Neural crest cell (in vitro differentiated cells): Measurements from ENCODE around the gene MYRF. TPM values are rescaled to one million over a fixed set of nuclear protein-coding genes. Genes with fewer than 3 reads are reported as not detected.
A peak's percentile ranks its signal among the peaks of the same experiment; 100 is the strongest.

Source experiments
- DNase-seq: peaks from one replicate; pipeline ENCODE4 v3.0.0; 2021; ENCODE audit warnings: low read depth, mixed read lengths, low spot score
- H3K27ac Mint-ChIP-seq: one replicate; pipeline ENCODE4 v1.8.0; 2021; ENCODE audit warnings: mild to moderate bottlenecking, mixed read lengths; ENCODE audit not compliant: unreplicated experiment
- H3K27me3 Mint-ChIP-seq: 2 replicates; pipeline ENCODE4 v1.8.0; 2021; ENCODE audit warnings: low read depth, mild to moderate bottlenecking, mixed read lengths
- H3K36me3 Mint-ChIP-seq: 2 replicates; pipeline ENCODE4 v1.8.0; 2021; ENCODE audit warnings: low read depth, mild to moderate bottlenecking, mixed read lengths
- H3K4me1 Mint-ChIP-seq: 2 replicates; pipeline ENCODE4 v1.8.0; 2021; ENCODE audit warnings: mixed read lengths
- H3K4me3 Mint-ChIP-seq: one replicate; pipeline ENCODE4 v1.8.0; 2021; ENCODE audit warnings: mild to moderate bottlenecking, mixed read lengths
- H3K9me3 Mint-ChIP-seq: 2 replicates; pipeline ENCODE4 v1.8.0; 2021; ENCODE audit warnings: mixed read lengths
- total RNA-seq: library from RNA; stranded (reverse); gene quantifications from 2 replicates; pipeline ENCODE4 v1.2.1, GENCODE V29; 2021
- TF ChIP-seq, protein P1 (sequence below): fragments of 200-600 bp; sonication (generic); conservative IDR thresholded peaks from 2 replicates; pipeline ENCODE4 v1.5.0; 2021; ENCODE audit warnings: antibody characterized with exemption, mild to moderate bottlenecking

The MYRF gene
- total RNA-seq, 1 donor from 2014 or later: 3.5 TPM

DNA sequence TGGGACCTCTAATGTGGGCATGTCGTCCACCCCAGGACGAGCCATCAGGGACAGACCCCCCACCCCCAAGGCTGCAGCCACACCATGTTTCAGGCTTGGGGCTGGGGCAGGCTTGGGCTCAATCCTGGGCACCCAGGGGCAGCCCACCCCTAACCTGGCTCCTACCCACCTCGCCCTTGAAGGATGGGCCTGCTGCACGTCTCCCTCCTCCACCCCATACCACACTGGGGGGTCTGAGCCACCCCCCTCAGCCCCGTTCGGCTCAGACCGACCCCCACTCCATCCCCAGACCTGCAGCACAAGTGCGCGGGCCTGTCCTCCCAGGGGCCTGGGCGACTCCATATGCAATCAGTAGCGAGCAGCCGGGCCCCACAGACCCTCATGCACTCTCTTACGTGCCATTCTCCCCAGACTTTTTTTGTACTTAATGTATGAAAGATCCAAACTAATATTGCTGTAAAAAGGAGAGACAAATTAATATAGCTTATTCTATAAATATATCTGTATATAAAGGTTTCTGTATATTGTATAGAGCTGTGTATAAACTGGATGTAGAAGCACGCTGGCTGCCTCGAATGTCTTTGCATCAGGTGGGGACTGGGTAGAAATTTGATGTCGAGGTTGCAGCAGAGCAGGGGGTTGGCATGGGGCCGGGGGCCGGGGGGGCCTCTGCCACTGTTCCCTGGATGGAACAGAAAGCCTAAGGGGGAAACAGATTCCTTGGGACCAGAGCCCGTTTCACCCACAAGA, 5.8 kb upstream of the MYRF start:
- H3K4me1 Mint-ChIP-seq: peaks cover 27% of the 10 kb centered on the region
- H3K9me3 Mint-ChIP-seq: no peaks in the 10 kb centered on the region
- H3K4me3 Mint-ChIP-seq: peak overlapping the region; percentile 66
- TF ChIP-seq, protein P1, sequence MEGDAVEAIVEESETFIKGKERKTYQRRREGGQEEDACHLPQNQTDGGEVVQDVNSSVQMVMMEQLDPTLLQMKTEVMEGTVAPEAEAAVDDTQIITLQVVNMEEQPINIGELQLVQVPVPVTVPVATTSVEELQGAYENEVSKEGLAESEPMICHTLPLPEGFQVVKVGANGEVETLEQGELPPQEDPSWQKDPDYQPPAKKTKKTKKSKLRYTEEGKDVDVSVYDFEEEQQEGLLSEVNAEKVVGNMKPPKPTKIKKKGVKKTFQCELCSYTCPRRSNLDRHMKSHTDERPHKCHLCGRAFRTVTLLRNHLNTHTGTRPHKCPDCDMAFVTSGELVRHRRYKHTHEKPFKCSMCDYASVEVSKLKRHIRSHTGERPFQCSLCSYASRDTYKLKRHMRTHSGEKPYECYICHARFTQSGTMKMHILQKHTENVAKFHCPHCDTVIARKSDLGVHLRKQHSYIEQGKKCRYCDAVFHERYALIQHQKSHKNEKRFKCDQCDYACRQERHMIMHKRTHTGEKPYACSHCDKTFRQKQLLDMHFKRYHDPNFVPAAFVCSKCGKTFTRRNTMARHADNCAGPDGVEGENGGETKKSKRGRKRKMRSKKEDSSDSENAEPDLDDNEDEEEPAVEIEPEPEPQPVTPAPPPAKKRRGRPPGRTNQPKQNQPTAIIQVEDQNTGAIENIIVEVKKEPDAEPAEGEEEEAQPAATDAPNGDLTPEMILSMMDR: no peak
- peaks cover 3% of the 10 kb centered on the region for H3K36me3 Mint-ChIP-seq
- DNase-seq: no peak
- H3K27ac Mint-ChIP-seq: no peak overlapping the region
- H3K27me3 Mint-ChIP-seq: peaks cover 26% of the 10 kb centered on the region

- TF ChIP-seq, protein P1: peak; percentile 85
- H3K4me3 Mint-ChIP-seq: no peak overlapping the region
- peaks cover 22% of the 10 kb centered on the region for H3K4me1 Mint-ChIP-seq
- peaks cover 31% of the 10 kb centered on the region for H3K27me3 Mint-ChIP-seq
- DNase-seq: peak; percentile 85
- no peaks in the 10 kb centered on the region for H3K9me3 Mint-ChIP-seq
- H3K27ac Mint-ChIP-seq: no peak overlapping the region
- no peaks in the 10 kb centered on the region for H3K36me3 Mint-ChIP-seq
Observed at GRCh38 chr11:61747192-61747966, 5.1 kb upstream of the MYRF start.

DNA sequence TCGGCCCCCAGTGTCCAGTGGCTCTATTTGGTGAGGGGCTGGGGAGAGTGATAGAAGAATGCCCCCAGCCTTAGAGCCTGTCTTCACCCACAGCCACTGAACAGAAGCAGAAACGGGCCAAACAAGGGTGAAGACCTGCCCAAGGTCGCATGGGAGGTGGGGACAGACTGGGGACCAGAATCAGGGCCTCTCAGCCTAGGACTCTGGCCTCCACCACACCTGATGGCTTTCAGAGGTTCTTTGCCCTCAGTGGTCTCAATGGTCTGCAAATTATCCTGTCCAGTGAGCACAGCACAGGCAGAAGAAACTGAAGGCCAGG, 4.5 kb upstream of the MYRF start:
- no peaks in the 10 kb centered on the region for H3K36me3 Mint-ChIP-seq
- H3K27ac Mint-ChIP-seq: no peak overlapping the region
- H3K4me3 Mint-ChIP-seq: no peak overlapping the region
- no peaks in the 10 kb centered on the region for H3K9me3 Mint-ChIP-seq
- TF ChIP-seq, protein P1: peak; percentile 39
- peaks cover 23% of the 10 kb centered on the region for H3K4me1 Mint-ChIP-seq
- DNase-seq: no peak
- H3K27me3 Mint-ChIP-seq: peaks cover 33% of the 10 kb centered on the region

DNA sequence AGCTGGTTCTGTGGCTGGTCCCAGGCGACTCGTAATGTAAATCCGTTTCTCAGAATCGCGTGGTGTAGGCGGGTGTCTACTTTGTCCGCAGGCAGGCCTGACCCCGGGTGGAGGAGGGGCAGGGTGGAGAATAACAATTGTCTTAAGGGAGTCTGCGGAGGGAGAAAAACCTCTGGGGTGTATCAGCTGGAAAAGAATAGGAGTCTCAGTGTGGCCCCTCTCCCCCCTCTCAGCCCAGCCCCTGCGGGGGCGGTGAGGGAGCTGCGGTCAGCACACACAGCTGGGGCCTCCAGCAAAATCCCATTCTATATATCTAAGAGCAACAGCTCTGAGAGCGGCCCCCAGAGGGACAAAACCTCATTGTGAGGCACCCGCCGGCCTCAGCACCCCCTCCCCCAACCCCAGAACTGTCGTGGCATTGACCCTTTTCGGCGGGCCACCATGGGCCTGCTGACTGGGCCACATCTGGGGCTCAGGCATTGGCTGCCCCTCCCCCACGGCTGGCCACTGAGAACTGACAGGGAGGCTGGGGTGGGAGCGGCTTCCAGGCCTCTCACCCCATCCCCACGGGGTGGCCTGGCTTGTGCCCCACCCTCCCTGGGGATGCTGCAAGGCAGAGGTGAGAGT, 2.7 kb upstream of the MYRF start:
- TF ChIP-seq, protein P1: no peak
- peak; percentile 61 for DNase-seq
- Mint-ChIP-seq H3K27me3 (peaks cover 50% of the 10 kb centered on the region), H3K4me3 (peak overlapping the region; percentile 80), H3K27ac (peak overlapping the region; percentile 72), H3K36me3 (no peaks in the 10 kb centered on the region), H3K4me1 (peaks cover 27% of the 10 kb centered on the region), H3K9me3 (no peaks in the 10 kb centered on the region)

DNA sequence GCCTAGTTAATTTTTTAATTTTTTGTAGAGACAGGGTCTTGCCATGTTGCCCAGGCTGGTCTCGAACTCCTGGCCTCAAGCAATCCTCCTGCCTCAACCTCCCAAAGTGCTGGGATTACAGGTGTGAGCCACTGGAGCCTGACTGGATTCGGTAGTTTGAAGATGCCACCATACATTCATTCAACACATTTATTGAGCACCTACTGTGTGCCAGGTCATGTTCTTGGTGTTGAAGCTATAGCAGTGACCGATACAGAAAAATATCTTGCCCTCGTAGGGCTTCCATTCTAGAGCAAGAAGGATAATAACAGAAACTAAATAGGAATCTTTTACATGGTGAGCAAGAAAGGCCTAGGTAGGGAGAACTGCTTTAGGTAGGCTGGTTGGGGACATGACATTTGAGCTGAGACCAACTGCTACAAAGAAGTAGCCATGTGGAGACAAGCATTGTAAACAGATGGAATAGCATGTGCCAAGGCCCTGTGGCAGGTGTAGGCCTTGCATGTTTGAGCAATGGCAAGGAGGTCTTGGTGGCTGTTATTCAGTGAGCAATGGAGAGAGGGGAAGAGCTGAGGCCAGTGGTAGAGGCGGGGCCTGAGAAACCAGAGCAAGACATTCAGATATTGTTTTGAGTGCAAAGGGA, 1.7 kb upstream of the MYRF start:
- TF ChIP-seq, protein P1: no peak
- Mint-ChIP-seq H3K4me1 (peaks cover 27% of the 10 kb centered on the region), H3K27me3 (peaks cover 54% of the 10 kb centered on the region), H3K27ac (no peak overlapping the region), H3K4me3 (no peak overlapping the region), H3K36me3 (no peaks in the 10 kb centered on the region), H3K9me3 (no peaks in the 10 kb centered on the region)
- no peak for DNase-seq
